ENCODE results near the gene RAB30.

GRCh38 chr11:83056611-83057010, 15.1 kb downstream of the RAB30 start:
- no peak for TF ChIP-seq CTCF (conservative IDR thresholded peaks at IDR 0.05)
- no peak for TF ChIP-seq ZFX (IDR thresholded peaks at IDR 0.05)

All from C4-2B (cell line).